T-helper 1 cell treated with Interleukin-12 subunit alpha and Interleukin-12 subunit beta and Interleukin-4 antibody, amounts not matched to agents 30 μg/mL and 1 μg/mL, for 36 hours (primary cell): ENCODE results near the gene ZNF26.
"Not testable (repeated sequence)": the region's sequence is repeated elsewhere in the genome, so short reads cannot be mapped to it uniquely, and the experiment has no call there.

Experiments used
- H3K27ac Mint-ChIP-seq: one replicate; pipeline ENCODE4 v1.8.0; 2021; ENCODE audit warnings: mild to moderate bottlenecking, mixed read lengths
- H3K27me3 Mint-ChIP-seq: one replicate; pipeline ENCODE4 v1.8.0; 2021; ENCODE audit warnings: low read depth, mixed read lengths
- H3K36me3 Mint-ChIP-seq: one replicate; pipeline ENCODE4 v1.8.0; 2021; ENCODE audit warnings: low read depth, mixed read lengths
- H3K4me1 Mint-ChIP-seq: one replicate; pipeline ENCODE4 v1.8.0; 2021; ENCODE audit warnings: low read depth, mixed read lengths
- H3K4me3 Mint-ChIP-seq: one replicate; pipeline ENCODE4 v1.8.0; 2021; ENCODE audit warnings: mild to moderate bottlenecking, moderate library complexity, mixed read lengths
- H3K9me3 Mint-ChIP-seq: one replicate; pipeline ENCODE4 v1.8.0; 2021; ENCODE audit warnings: mixed read lengths

The ZNF26 gene, protein sequence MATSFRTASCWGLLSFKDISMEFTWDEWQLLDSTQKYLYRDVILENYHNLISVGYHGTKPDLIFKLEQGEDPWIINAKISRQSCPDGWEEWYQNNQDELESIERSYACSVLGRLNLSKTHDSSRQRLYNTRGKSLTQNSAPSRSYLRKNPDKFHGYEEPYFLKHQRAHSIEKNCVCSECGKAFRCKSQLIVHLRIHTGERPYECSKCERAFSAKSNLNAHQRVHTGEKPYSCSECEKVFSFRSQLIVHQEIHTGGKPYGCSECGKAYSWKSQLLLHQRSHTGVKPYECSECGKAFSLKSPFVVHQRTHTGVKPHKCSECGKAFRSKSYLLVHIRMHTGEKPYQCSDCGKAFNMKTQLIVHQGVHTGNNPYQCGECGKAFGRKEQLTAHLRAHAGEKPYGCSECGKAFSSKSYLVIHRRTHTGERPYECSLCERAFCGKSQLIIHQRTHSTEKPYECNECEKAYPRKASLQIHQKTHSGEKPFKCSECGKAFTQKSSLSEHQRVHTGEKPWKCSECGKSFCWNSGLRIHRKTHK

GRCh38 chr12:132986001-132986884, at the start of gene ZNF26:
Gene ZNF26, plus strand, starts transcription at chr12:132986367. Its CDS starts 474 bp downstream, at chr12:132986841.
- H3K4me1 Mint-ChIP-seq = peaks cover 18% of the 10 kb centered on the region
- peaks cover 56% of the 10 kb centered on the region for H3K36me3 Mint-ChIP-seq
- peak within 1 kb of the TSS; percentile 91 for H3K27ac Mint-ChIP-seq
- no peaks in the 10 kb centered on the region for H3K27me3 Mint-ChIP-seq
- H3K9me3 Mint-ChIP-seq = peaks cover 66% of the 10 kb centered on the region
- peak within 1 kb of the TSS; percentile 92 for H3K4me3 Mint-ChIP-seq

DNA sequence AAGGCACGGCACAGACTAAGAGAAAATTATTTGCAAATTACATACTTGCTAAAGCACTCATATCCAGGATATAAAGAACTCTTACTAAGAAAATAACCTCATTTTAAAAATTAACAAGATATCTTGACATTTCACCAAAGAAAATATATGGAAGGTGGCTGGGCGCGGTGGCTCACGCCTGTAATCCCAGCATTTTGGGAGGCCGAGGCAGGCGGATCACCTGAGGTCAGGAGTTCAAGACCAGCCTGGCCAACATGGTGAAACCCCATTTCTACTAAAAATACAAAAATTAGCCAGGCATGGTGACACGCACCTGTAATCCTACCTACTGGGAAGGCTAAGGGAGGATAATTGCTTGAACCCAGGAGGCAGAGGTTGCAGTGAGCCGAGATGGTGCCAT, 49.2 kb upstream of the ZNF26 start:
- not testable (repeated sequence) for H3K27me3 Mint-ChIP-seq, H3K27ac Mint-ChIP-seq, H3K4me1 Mint-ChIP-seq, H3K4me3 Mint-ChIP-seq
- H3K9me3 Mint-ChIP-seq = peaks cover 60% of the 10 kb centered on the region
- peaks cover 34% of the 10 kb centered on the region for H3K36me3 Mint-ChIP-seq

DNA sequence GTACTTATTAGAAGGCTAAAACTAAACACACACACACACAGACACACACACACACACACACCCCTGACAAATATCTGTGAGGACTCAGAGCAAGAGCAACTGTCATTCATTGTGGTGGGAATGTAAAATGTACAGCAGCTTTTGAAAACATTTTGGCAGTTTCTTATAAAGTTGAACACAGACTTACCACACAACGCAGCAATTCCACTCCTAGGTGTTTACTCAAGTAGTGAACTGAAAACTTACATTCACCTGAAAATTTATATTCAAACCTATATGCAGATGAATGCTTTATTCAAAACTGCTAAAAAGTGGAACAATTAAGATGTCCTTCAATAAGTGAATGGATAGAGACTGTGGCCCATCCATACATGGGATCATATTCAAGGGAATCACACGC, 48.7 kb upstream of the ZNF26 start:
- H3K4me1 Mint-ChIP-seq = no peaks in the 10 kb centered on the region
- peaks cover 40% of the 10 kb centered on the region for H3K36me3 Mint-ChIP-seq
- peaks cover 59% of the 10 kb centered on the region for H3K9me3 Mint-ChIP-seq
- H3K27ac Mint-ChIP-seq = no peak overlapping the region
- no peaks in the 10 kb centered on the region for H3K27me3 Mint-ChIP-seq
- no peak overlapping the region for H3K4me3 Mint-ChIP-seq

- peaks cover 47% of the 10 kb centered on the region for H3K36me3 Mint-ChIP-seq
- H3K27ac Mint-ChIP-seq, H3K4me3 Mint-ChIP-seq, H3K4me1 Mint-ChIP-seq, H3K27me3 Mint-ChIP-seq: not testable (repeated sequence)
- peaks cover 49% of the 10 kb centered on the region for H3K9me3 Mint-ChIP-seq
These were observed 47.4 kb upstream of the ZNF26 start for GRCh38 chr12:132938807-132939206.

DNA sequence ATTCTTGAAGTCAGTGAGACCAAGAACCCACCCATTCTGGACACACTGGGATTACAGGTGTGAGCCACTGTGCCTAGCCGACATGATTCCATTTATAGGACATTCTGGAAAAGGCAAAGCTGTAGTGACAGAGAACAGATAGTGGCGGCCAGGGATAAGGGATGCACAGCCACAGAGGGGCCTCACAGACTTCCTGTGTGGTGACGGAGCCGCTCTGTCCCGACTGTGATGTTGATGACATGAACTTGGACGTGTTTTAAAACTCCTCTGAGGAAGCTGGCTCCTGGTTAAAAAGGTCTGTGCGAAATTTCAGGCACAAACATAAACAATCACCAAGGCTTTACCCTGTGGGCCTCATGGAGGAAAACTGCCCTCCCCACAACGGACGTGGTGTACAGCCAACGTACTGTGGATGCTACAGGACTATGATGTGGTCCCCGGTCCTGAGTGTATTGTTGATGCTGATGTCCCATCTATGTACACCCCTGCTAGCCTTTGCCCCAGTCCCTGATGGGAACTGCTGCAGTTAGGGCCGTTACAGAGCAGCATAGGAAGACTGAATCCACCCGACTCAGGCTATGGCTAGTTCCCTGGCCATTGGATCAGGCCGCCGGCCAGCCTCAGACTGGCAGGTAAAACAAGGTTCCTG, 46.0 kb upstream of the ZNF26 start:
- Mint-ChIP-seq H3K4me1 (no peaks in the 10 kb centered on the region), H3K36me3 (peaks cover 58% of the 10 kb centered on the region), H3K27me3 (no peaks in the 10 kb centered on the region), H3K9me3 (peaks cover 53% of the 10 kb centered on the region), H3K4me3 (no peak overlapping the region), H3K27ac (no peak overlapping the region)

DNA sequence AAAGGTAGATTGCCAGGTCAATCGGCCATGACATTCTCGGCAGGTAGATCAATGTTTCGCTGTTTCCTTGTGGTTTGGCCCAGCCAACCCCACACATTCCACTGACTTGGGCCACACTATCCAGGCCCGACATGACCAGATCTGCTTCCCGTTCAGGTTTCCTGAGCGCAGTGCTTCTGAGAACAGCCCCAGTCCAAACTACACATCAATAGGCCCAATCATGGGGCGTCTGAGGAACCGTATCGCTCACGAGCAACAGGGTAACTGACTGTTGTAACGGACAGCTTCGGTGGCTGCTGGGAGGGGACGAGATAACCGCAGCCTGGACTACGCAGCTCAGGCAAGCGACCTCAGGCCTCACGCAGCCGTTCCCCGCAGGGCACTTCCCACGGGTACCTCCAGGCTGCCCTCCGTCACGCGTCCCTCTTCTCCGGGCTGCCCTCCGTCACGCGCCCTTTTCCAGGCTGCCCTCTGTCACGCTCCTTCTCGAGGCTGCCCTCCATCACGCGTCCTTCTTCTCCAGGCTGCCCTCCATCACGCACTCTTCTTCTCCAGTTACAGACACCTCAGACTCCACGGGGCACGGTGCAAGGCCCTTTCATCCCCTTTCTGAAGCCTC, 44.7 kb upstream of the ZNF26 start:
- H3K36me3 Mint-ChIP-seq = peaks cover 64% of the 10 kb centered on the region
- peaks cover 55% of the 10 kb centered on the region for H3K9me3 Mint-ChIP-seq

GRCh38 chr12:132942611-132943010, 43.6 kb upstream of the ZNF26 start:
- Mint-ChIP-seq H3K36me3 (peaks cover 58% of the 10 kb centered on the region), H3K27me3 (no peaks in the 10 kb centered on the region), H3K27ac (no peak overlapping the region), H3K9me3 (peaks cover 44% of the 10 kb centered on the region), H3K4me1 (no peaks in the 10 kb centered on the region), H3K4me3 (no peak overlapping the region)

More for the DNA sequence above, 44.7 kb upstream of the ZNF26 start:
- Mint-ChIP-seq H3K4me1 (no peaks in the 10 kb centered on the region), H3K4me3 (no peak overlapping the region), H3K27me3 (no peaks in the 10 kb centered on the region), H3K27ac (no peak overlapping the region)

GRCh38 chr12:132945806-132946205, 40.4 kb upstream of the ZNF26 start:
- Mint-ChIP-seq H3K27me3 (no peaks in the 10 kb centered on the region), H3K4me3 (no peak overlapping the region), H3K4me1 (no peaks in the 10 kb centered on the region), H3K9me3 (peaks cover 58% of the 10 kb centered on the region), H3K27ac (no peak overlapping the region), H3K36me3 (peaks cover 69% of the 10 kb centered on the region)

GRCh38 chr12:132946246-132946820, 39.8 kb upstream of the ZNF26 start:
- peaks cover 64% of the 10 kb centered on the region for H3K36me3 Mint-ChIP-seq
- H3K9me3 Mint-ChIP-seq = peaks cover 53% of the 10 kb centered on the region
- H3K4me1 Mint-ChIP-seq = no peaks in the 10 kb centered on the region
- H3K27ac Mint-ChIP-seq = no peak overlapping the region
- no peaks in the 10 kb centered on the region for H3K27me3 Mint-ChIP-seq
- no peak overlapping the region for H3K4me3 Mint-ChIP-seq

DNA sequence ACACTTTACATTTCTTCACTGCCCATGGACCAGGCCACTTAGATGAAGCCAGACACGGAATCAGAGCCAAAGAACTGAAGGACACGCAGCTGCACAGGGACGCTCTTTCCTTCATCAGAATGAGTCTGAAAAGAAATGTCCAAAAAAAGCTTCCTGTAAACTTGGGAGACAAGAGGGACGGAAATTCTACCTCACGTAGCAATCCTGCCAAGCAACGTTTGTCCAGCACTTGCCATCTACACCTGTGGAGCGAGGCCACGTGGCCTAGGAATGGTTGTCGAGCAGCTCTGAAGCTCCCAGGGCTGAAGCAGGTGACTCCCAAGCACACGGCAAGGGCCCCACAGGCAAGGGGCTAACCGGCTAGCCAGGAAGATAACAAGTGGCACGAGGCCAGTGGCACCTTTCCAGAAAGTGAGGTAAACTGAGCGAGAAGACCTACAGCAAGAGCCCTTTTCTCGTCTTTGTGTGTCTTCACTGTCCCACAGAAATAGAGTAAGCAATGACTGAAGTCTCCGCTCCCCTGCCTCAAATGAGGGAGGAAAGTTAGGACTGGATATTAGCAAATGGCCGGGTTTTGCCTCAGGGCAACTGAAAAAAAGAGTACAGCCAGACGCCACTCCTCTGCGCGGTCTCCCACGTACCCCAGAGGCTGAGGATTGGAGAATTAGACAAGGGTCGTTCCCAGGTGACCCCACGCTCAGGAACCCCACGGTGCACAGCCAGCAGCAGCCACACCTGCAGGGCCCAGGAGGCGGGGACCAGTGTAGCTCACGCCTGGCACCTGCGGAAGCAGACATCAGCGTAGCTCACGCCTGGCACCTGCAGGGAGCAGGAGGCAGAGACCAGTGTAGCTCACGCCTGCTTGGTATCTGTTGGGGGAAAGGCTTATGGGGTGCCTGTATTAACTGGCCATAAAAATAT, 37.8 kb upstream of the ZNF26 start:
- Mint-ChIP-seq H3K4me1 (no peaks in the 10 kb centered on the region), H3K27ac (no peak overlapping the region), H3K27me3 (no peaks in the 10 kb centered on the region), H3K9me3 (peaks cover 56% of the 10 kb centered on the region), H3K4me3 (no peak overlapping the region), H3K36me3 (peaks cover 54% of the 10 kb centered on the region)

GRCh38 chr12:132949936-132950837, 36.0 kb upstream of the ZNF26 start:
- Mint-ChIP-seq H3K36me3 (peaks cover 49% of the 10 kb centered on the region), H3K27me3 (no peaks in the 10 kb centered on the region), H3K4me3 (no peak overlapping the region), H3K9me3 (peaks cover 58% of the 10 kb centered on the region), H3K27ac (no peak overlapping the region), H3K4me1 (peaks cover 8% of the 10 kb centered on the region)

DNA sequence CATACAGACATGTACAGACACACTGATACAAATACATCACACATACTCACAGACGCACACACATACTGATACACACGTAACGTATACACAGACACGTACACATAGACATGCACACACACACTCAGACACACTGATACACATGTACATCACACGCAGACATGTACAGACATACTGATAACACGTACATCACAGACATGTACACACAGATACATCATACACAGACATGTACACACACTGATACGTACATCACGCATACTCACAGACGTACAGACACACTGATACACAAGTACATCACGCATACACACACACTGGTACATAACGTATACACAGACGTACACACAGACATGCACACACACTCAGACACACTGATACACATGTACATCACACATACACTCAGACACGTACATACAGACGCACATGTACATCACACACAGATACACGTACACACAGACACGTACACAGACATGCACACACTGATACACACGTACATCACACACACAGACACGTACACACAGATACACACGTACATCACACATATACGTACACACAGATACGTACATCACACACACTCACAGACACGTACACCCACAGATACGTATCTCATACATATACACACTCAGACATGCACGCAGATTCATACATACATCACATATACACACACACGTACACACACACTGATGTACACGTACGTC, 35.2 kb upstream of the ZNF26 start:
- no peak overlapping the region for H3K4me3 Mint-ChIP-seq
- peaks cover 10% of the 10 kb centered on the region for H3K4me1 Mint-ChIP-seq
- peaks cover 51% of the 10 kb centered on the region for H3K9me3 Mint-ChIP-seq
- H3K27ac Mint-ChIP-seq = no peak overlapping the region
- H3K36me3 Mint-ChIP-seq = peaks cover 42% of the 10 kb centered on the region
- no peaks in the 10 kb centered on the region for H3K27me3 Mint-ChIP-seq
